HG02870 (cell line): ENCODE results near the gene SYT9.

Source experiments
- ATAC-seq: cut with Tn5 transposase; IDR thresholded peaks from one replicate; pipeline ENCODE4 v1.9.1; 2021; ENCODE audit warnings: mild to moderate bottlenecking, moderate library complexity; ENCODE audit not compliant: unreplicated experiment

SYT9 gene

DNA sequence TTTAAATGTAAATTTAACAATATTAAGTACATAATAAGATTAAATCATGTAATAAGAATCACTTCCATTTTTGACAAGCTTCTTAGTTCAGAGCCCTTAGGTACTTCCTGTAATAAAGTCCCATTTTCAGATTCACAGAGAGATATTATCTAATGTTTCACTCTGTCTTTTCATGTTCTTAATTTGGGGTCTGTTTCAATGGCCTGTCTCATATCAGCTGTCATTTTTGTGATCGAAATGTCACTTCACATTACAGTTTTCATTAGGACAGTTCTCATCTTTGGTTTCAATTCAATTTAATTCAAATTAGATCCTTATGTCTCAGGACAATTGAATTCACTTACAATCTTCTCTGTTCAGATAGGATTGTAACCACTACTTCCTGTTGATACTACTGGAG is 211.0 kb downstream of the SYT9 start:
- no peak for ATAC-seq

DNA sequence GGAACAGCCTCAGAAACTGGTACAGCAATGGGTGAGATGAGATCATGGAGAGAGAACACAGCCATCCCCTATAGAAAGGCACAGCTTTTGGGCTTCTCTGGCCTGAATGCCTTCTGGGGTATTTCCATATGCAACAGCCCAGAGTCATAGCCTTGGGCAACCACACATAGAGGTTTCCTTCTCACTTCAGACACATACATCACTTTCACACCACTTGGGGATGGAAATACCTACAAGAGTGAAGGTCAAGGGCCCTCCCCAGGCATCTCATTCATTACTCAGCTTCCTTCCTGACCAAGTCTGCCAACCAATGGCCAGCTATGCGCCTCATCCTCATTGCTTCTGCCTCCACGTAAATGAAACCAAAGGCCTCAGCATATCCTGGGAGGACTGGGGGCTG is 215.9 kb downstream of the SYT9 start:
- peak; percentile 75 for ATAC-seq

DNA sequence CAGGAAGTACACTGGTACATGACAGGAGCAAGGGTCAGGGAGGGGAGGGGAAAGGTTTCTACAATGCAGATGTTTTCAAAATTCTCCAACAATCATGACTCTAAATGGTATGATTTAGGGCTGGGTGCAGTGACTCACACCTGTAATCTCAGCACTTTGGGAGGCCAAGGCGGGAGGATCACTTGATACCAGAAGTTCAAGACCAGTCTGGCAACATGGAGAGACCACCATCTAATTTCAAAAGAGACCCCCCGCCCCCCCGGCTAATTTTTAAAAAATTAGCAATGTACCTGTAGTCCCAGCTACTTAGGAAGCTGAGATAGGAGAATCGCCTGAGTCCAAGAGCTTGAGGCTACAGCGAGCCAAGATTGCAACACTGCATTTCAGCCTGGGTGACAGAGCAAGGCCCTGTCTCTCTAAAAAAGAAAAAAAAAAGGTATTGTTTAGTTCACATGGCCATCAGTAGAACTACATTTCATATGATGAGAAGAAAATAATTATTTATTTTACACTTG is 217.7 kb downstream of the SYT9 start:
- no peak for ATAC-seq

DNA sequence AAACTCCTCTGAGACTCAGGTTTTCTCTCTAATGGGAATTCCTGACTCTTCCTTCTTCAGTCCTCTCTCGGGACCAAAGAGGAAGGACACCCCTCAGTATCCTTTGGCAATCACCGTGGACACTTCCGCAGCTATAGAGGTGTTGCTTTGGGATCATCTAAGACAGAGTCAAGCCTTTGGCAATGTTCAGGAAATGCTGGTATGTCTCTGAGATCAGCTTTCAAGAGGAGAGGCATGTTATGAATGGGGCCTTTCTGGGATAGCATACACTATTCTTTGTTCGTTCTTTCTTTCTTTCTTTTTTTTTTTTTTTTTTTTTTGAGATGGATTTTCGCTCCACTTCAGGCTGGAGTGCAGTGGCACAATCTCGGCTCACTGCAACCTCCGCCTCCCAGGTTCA is 219.4 kb downstream of the SYT9 start:
- no peak for ATAC-seq

DNA sequence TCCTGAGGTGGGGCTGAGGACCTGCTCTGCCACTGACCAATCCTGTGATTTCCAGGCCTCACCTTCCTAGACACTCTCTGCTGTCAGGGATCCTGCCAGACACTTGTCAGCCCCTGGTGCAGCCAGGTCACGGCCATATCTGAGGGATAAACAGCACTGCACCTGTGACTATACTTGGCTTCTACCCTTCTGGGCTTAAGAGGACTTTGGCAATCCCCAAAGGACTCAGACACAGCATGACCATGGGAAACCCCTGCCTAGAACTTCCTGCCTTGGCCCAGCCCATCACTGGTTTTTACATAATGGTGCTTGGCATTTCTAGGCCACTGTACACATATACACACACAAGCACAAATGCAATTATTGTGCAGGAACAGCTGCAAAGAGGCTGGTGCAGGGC is 222.0 kb downstream of the SYT9 start:
- peak; percentile 76 for ATAC-seq

DNA sequence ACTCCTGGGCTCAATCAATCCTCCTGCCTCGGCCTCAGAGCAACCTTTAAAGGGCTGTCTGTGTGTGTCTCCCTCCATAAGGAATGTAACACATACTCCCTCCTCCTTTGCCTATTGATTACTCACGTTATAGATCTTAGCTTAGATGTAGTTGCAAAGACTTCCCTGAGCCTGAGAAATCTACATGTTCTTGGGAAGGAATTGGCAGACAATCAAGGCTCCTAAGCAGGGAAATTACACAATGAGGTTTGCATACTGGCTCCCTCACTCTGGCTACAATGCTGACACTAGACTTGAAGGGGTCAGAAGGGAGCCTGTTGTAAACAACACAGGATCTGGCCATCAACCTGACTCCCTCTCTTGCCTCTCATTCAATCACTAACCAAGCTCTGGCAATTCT is 228.4 kb downstream of the SYT9 start:
- ATAC-seq: no peak

DNA sequence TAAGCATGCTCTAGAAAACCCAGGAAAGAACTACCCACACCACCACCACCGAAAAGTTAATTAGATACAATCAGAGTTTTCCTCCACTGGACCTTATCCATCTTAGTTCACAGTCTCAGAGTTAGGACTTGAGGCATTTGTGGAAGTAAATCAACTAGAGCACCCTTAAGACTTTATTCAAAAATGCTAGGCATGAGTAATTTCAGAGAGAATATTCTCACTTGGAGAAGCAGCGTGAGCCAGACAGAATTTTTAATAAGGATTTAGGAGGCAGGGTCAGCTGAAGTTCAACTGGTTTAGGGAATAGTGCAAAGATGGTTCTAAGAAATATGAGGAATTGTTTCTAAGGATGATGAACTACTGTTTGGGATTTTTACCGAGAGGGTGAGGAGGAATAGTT is 232.4 kb downstream of the SYT9 start:
- ATAC-seq: no peak

DNA sequence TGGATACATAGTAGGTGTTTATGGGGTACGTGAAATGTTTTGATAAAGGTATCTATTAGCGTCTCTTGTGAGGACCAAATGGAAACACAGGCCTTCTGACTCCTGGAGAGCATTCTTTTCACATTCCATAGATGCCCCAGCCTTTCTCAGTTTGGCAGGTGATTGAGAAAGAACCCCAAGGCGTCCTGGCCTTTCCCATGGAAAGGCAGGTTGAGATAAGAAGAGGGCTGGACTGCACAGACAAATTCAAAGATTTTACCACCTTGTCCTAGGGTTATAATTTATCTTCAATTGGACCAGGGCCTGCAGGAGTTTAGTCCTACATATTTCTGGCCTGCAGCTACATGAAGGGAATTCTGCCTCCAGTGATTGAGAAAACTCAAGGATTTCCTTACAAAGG is 232.9 kb downstream of the SYT9 start:
- ATAC-seq: no peak

DNA sequence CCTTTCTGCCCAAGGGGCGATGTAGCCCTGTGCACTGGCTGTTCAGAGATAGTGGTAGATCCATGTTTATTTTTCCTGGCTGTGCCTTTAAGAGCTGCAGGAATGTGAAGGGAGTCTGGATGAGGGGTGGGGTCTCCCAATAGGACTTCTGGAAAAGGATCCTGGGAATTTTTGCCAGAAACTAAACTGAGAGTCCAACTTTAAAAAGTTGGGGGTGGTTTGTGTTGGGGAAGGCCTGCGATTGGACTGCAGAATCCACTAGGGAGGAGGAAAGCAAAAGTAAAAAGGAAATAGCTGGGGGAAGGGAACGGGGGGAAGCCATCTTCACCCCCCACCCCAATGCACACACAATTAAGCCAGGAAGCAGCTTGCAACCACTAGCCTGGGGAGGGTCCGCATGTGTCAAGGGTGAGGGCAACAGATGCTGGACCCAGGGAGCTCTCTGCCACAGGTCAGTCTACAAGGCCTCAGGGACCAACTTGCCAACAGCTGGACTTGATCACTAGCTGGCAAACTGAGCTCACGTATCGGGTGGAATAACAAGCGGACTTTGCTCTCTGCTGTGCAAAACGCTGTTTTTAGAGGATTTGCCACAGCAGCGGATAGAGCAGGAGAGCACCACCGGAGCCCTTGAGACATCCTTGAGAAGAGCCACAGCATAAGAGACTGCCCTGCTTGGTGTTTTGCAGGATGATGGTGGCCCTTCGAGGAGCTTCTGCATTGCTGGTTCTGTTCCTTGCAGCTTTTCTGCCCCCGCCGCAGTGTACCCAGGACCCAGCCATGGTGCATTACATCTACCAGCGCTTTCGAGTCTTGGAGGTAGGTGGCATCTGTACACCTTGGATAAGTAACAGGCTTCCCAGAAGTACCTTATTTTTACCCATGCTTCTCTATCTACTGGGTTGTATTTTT is 233.7 kb downstream of the SYT9 start, which contains the start of gene OLFML1:
Gene OLFML1 (plus strand): TSS at position 321 of the 912 bp plus-strand sequence. CDS start 370 bp downstream, at position 691.
- no peak for ATAC-seq

DNA sequence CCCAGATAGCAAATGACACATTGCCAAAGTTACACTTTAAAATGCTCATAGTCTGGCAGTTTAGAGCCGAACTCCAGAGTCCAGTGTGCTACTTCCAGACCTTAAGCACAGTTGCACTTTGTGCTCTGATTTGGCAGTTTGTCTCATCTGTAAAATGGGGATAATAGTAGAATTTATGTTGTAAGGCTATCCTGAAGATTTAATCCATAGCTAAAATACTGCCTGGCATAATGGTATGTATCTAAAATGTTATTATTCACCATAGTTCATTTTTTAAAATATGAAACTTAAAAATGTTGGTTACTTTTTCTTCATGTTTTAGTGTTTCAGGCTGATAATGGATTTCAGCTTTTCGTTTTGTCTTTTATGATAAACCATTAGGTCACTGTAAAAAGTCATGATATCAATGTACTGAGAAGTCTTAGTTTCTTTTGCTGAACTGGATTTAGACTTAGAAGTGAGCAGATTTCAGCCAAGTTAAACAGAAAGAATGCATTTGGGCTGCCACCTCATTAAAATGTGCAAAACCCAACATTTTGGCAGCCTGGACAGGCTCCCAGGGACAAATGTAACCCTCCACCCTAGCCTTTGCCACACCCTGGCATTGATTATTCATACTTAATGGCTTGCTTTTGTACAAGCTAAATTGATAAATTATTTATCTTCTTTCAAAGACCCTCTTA is 234.5 kb downstream of the SYT9 start:
- ATAC-seq: no peak

DNA sequence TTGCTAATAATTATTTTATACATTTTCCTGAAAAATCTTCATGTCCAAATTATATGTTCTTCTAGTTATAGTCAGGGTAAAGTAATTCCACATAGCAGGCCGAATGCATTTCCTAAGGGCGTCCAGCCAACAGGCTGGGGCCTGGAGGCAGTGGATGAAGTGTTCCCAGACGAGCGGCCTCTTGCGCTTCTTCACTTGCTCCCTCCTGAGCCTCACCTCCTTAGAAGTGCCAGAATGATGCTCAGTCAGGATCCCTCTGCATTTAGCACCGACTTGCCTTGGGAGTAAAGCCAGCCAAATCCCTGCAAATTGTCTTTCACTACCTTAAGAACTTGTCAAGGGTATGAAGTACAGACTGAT is 235.1 kb downstream of the SYT9 start:
- ATAC-seq: no peak

DNA sequence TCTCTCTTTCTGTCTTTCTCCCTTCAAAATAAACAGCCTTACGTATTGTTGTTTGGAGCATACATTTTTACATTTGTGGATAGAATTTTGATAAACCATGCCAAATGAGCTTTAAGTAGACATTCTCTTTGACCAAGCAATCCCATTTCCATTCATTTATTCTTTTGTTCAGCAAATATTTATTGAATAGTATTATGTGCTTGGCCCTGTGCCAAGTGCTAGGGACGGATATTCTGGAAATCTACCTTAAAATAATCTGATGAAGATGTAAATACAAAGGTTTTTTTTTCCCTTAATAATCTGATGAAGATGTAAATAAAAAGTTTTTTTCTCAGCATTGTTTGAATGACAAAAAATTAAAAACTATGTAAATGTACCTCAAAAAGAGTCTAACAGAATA is 235.7 kb downstream of the SYT9 start:
- ATAC-seq: no peak

DNA sequence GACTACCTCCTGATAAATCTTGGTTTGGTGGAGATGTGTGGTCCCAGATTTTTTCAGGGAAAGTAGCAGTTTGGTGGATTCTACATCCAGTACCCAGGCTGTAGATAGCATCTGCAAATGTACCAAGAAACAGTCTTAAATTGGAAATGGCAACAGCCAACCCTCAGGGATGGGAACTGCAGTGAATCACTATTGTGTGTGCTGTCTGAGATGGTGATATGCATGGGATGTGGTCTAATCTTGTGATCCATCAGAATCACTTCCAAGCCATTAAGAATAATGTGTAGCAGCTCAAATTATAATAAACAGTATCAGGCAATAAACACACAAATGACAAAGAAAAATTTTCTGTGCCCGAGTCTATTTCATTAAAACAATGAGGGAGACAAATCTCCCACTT is 237.0 kb downstream of the SYT9 start:
- no peak for ATAC-seq

DNA sequence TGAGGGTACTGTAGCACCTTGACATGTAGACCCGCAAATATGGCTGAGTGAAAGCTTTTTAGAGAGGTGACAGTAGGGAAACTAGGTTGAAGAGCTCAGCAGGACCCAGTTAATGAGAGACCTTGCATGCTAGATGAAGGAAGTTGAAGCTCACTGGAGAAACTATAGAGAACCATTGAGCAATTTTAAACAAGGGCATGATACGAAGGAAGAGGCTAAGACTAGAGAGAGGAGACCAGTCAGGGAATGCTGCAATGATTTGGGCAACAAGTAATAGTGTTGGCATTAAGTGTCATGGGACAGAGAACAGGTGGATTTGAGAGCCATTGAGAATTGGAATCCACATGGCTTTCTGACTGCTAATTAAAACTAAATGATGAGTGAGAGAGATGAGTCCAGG is 237.7 kb downstream of the SYT9 start:
- no peak for ATAC-seq

DNA sequence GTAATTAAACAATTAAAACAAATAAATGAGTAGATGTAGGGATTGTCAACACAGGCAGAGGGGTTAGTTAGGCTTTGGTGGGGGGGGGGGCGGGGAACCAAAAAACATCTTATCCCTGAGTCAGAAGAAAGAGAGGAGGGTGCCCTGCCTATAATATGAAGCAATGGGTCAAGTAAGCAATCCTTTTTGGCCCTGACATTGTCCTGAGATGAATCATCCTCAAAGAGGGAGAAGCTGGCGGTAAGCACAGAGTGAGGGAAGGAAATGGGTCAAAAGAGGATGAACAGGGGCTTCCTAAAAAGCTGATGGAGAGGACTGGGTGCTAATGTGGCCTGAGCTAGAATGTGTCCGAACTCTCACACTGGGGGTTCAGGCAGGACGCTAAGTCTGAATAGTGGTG is 238.3 kb downstream of the SYT9 start:
- no peak for ATAC-seq

DNA sequence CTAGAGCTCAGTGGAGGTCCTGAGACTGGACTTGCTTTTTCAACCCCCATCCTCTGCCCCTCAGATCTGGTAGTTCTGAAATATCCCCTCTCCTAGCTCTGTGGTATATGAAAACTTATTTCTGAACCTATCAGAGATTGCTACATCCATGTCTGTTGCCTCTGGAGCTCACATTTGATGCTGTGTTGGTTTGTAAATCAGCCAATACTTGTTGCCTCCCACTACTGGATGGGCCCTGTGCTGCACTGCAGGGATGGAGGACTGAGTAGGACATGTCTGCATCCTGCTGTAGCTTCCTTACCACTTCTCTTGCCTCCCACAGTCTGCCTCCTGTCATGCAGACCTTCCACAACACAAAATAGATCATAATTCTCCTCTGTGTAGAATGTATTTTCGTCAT is 238.8 kb downstream of the SYT9 start:
- no peak for ATAC-seq

DNA sequence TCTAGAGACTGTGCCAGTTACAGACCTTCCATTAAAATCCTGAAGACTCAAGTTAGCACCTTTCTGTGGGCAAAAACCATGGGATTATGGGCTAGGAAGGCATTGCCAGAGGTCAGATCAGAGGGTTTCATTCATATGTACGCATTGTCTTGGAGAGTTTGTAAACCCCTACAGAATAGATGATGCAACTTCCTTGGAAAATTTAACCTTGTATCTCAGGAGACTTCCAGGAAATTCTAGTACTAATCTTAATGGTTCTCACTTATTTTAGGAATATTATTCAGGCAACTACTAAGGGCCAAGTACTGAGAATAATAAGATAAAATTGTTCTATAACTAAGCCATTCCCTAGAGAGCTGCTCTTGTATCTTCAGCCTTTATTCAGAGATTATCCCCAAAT is 240.5 kb downstream of the SYT9 start:
- ATAC-seq: no peak

DNA sequence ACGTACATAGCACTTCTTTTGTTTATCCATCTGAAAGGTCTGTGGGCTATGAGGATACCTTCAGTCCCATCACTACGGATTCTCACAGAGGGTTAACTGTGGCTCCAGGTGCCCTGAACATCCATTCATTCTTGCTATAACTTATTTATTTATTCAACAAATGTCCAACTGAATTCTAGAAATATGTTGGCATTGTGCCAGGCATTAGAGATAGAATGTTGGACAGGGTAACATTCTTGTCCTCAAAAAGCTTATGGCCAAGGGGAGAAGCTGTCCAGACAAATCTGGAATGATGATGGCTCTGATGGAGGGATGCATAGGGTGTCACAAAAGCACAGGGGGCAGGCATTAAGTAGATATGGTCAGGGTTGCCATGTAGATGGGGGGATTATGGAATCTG is 242.0 kb downstream of the SYT9 start:
- no peak for ATAC-seq

DNA sequence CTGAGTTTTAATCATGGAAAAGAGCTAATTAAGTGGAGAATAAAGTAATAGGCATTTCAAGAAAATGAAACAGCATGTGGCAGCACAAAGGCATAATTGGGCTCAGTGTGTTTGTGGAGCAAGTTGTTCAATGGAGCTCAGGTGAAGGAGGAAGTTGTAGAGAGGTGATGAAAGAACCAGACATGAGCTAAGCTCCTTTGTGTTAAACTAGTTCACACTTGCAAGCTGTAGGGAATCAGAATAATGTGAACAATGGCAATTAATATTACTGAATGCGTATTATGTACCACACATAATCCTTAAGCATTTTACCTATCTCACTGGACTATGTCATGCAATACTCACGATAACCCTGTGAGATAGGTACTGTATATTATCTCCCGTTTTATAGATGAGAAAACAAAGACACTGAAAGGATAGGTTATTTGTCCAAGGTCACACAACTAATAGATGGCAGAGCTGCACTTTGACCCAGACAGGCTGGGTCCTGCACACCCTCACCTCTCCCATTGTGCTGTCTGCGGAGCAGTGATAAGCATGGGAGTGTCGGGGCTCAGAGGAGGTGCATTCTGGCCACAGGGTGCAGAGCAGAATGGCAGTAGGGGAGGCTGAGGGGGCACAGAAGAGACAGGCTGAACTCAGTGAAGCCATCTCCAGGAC is 242.5 kb downstream of the SYT9 start:
- ATAC-seq: no peak

DNA sequence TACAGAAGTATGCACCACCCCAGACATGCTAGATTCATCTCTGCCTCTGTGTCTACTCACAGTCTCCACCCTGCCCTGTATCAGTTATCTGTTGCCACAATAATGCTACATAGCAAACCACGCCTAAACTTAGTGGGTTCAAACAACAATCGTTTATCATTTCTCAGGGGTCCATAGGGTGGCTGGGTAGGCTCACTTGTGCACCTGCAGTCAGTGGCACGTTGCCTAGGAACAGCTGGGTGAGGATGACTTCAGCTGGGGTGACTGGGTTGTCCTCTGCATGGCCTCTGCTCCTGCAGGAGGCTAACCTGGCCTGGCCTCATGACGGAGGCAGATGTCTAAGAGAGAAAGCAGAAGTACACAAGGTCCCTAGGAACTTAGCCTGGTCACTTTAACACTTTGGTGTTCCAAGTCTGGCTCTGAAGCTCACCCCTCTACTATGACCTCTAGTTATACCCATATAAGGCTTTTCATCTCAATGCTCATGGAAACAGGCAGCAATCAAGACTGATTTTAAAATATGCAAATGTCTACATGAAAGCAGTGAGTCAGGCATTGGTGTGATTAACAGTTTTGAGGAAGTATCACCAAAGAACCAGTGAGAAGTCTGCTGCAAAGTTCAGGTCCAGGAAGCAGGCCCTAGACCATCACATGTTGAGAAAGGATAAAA is 244.3 kb downstream of the SYT9 start:
- peak; percentile 89 for ATAC-seq

DNA sequence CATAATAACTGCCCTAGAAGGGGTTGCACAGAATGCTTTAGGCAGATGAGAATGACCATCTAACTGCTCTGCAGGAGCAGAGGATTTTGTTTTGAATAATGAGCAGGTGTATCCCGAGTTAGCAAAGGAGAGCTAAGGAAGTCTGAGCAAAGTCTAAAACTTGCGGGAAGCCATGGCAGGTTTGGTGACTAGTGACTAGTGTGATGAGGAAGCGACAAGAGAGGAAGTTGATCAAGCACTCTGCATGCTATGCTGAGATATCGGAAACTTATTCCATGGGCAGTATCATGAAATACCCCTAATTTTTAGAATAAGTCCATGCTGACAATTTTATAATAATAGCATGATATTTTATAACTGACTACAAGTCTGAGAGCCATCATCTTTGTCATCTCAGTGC is 246.5 kb downstream of the SYT9 start:
- no peak for ATAC-seq
